CD14-positive monocyte (primary cell): ENCODE data around the gene EEFSEC. TPM values are rescaled to one million over a fixed set of nuclear protein-coding genes. Genes with fewer than 3 reads are reported as not detected.

ENCODE experiments used
- DNase-seq, 3 donors: peaks; one replicate each; pipeline ENCODE4 v3.0.0-alpha.2; 2011 to 2022
- H2AFZ ChIP-seq: 2 replicates; pipeline ENCODE4 v1.6.0; 2012; ENCODE audit warnings: mild to moderate bottlenecking, low read depth, low read length, inconsistent platforms; ENCODE audit not compliant: insufficient read depth, poor library complexity, severe bottlenecking
- H3K27ac ChIP-seq, 2 donors: 1 replicate in 1 of 2; 2 replicates in 1 of 2; pipeline ENCODE4 v1.5.1; 2012 to 2013; ENCODE audit warnings: low read length in 2 of 2, control low read depth in 1 of 2, inconsistent platforms in 1 of 2, low read depth in 1 of 2, mild to moderate bottlenecking in 1 of 2
- H3K27me3 ChIP-seq, 2 donors: one replicate each; pipeline versions ENCODE4 v1.6.0 to v1.6.1; 2011 to 2013; ENCODE audit warnings: low read length in 2 of 2; ENCODE audit not compliant: control insufficient read depth in 2 of 2, insufficient read depth in 2 of 2
- H3K36me3 ChIP-seq, 2 donors: replicated peaks in 1 of 2; 1 replicate in 1 of 2; 2 replicates in 1 of 2; pipeline versions ENCODE4 v1.5.1 to v1.6.1; 2012 to 2013; ENCODE audit warnings: low read length in 2 of 2, control low read depth in 1 of 2, inconsistent platforms in 1 of 2, mild to moderate bottlenecking in 1 of 2; ENCODE audit not compliant: insufficient read depth in 2 of 2, control insufficient read depth in 1 of 2
- H3K4me1 ChIP-seq, 2 donors: 1 replicate in 1 of 2; 2 replicates in 1 of 2; pipeline versions ENCODE4 v1.5.1 to v1.6.1; 2012 to 2013; ENCODE audit warnings: low read length in 2 of 2, control low read depth in 1 of 2, inconsistent platforms in 1 of 2, mild to moderate bottlenecking in 1 of 2, moderate library complexity in 1 of 2; ENCODE audit not compliant: insufficient read depth in 2 of 2, control insufficient read depth in 1 of 2
- H3K4me2 ChIP-seq: replicated peaks from 2 replicates; pipeline ENCODE3; 2012; ENCODE audit warnings: low read length, moderate library complexity, mild to moderate bottlenecking; ENCODE audit not compliant: poor library complexity, severe bottlenecking; ENCODE audit errors: extremely low read depth
- H3K4me3 ChIP-seq, 3 experiments: fragments of 200-600 bp in 1 of 3; sonication (generic) in 1 of 3; replicated peaks in 1 of 3; 1 replicate in 2 of 3; 2 replicates in 1 of 3; pipeline ENCODE4 v1.5.1; 2011 to 2013; ENCODE audit warnings: low read length in 3 of 3, mild to moderate bottlenecking in 3 of 3, control low read depth in 2 of 3, low read depth in 2 of 3, inconsistent platforms in 1 of 3, moderate library complexity in 1 of 3
- H3K79me2 ChIP-seq: 2 replicates; pipeline ENCODE4 v1.6.0; 2012; ENCODE audit warnings: mild to moderate bottlenecking, control low read depth, inconsistent platforms, low read length, moderate library complexity; ENCODE audit not compliant: insufficient read depth
- H3K9ac ChIP-seq: 2 replicates; pipeline ENCODE4 v1.6.0; 2017; ENCODE audit warnings: low read length, mild to moderate bottlenecking; ENCODE audit not compliant: insufficient read depth, poor library complexity, severe bottlenecking
- H3K9me3 ChIP-seq, 2 donors: replicated peaks in 1 of 2; 1 replicate in 1 of 2; 2 replicates in 1 of 2; pipeline versions ENCODE4 v1.5.1 to v1.6.1; 2012 to 2013; ENCODE audit warnings: low read length in 2 of 2, control low read depth in 1 of 2; ENCODE audit not compliant: control insufficient read depth in 1 of 2, insufficient read depth in 1 of 2
- H4K20me1 ChIP-seq: 2 replicates; pipeline ENCODE4 v1.6.0; 2012; ENCODE audit warnings: mild to moderate bottlenecking, low read length, control low read depth, moderate library complexity; ENCODE audit not compliant: insufficient read depth
- H3K27ac Mint-ChIP-seq, 7 donors: one replicate each; pipeline ENCODE4 v1.8.0; 2020; ENCODE audit warnings: mild to moderate bottlenecking in 7 of 7, mixed read lengths in 7 of 7, moderate library complexity in 6 of 7, inconsistent platforms in 2 of 7
- H3K27me3 Mint-ChIP-seq, 3 donors: one replicate each; pipeline ENCODE4 v1.8.0; 2021 to 2022; ENCODE audit warnings: low read depth in 3 of 3, mild to moderate bottlenecking in 3 of 3, mixed read lengths in 3 of 3, moderate library complexity in 3 of 3, inconsistent platforms in 1 of 3
- H3K36me3 Mint-ChIP-seq, 2 donors: one replicate each; pipeline ENCODE4 v1.8.0; 2020; ENCODE audit warnings: mixed read lengths in 2 of 2, inconsistent platforms in 1 of 2, mild to moderate bottlenecking in 1 of 2
- H3K4me1 Mint-ChIP-seq: one replicate; pipeline ENCODE4 v1.8.0; 2020; ENCODE audit warnings: mild to moderate bottlenecking, mixed read lengths
- H3K4me3 Mint-ChIP-seq, 2 donors: one replicate each; pipeline ENCODE4 v1.8.0; 2020; ENCODE audit warnings: mild to moderate bottlenecking in 2 of 2, mixed read lengths in 2 of 2, moderate library complexity in 1 of 2
- H3K9me3 Mint-ChIP-seq, 7 donors: one replicate each; pipeline ENCODE4 v1.8.0; 2020 to 2022; ENCODE audit warnings: mixed read lengths in 7 of 7, mild to moderate bottlenecking in 6 of 7, moderate library complexity in 6 of 7, inconsistent platforms in 2 of 7
- CTCF ChIP-seq: fragments of 200-600 bp; IDR thresholded peaks from one replicate; pipeline ENCODE4 v1.8.0; 2022; ENCODE audit warnings: antibody characterized with exemption, mild to moderate bottlenecking
- WGBS: methylation state at CpG from one replicate; pipeline ENCODE4 v1.1.5; 2013; ENCODE audit warnings: missing lambda C conversion rate; ENCODE audit not compliant: insufficient coverage; 5-methylcytosine and 5-hydroxymethylcytosine counted together
- intact Hi-C, 2 donors: fragments of 100-400 bp; cut with micrococcal nuclease; formaldehyde crosslinking; loops; one replicate each; pipeline versions ENCODE4 v1.15.0 to v1.15.1; 2023
- polyA plus RNA-seq, 3 donors: library from polyadenylated mRNA; depleted of rRNA in 1 of 3; unstranded in 2 of 3; stranded (reverse) in 1 of 3; fragments of 300-500 nt in 2 of 3; fragments of >200 nt in 1 of 3; fragmentation: Illumina TruSeq in 2 of 3; gene quantifications; 1 replicate in 2 of 3; 2 replicates in 1 of 3; pipeline ENCODE4 v1.2.3, GENCODE V29; 2012 to 2021

EEFSEC gene
- polyA plus RNA-seq, 3 donors: 13.3 to 14.9 (median 14.9) TPM

GRCh38 chr3:128173200-128173599 is 19.9 kb downstream of the EEFSEC start:
- intact Hi-C loops: no loop called here
- Histone ChIP-seq H3K9me3 (no peaks in the 10 kb centered on the region), H3K4me2 (no peak overlapping the region), H3K4me1 (peaks cover 42 to 43% of the 10 kb centered on the region in 2 donors), H4K20me1 (peaks cover 27% of the 10 kb centered on the region), H3K79me2 (peaks cover 45% of the 10 kb centered on the region), H3K27ac (no peak overlapping the region), H2AFZ (no peak overlapping the region), H3K27me3 (no peaks in the 10 kb centered on the region), H3K9ac (no peak overlapping the region), H3K36me3 (no peaks in the 10 kb centered on the region), H3K4me3 (no peak overlapping the region)
- 97% methylated on average over 6 of the region's 8 CpGs for WGBS
- Mint-ChIP-seq H3K9me3 (no peaks in the 10 kb centered on the region), H3K27me3 (peaks cover 0 to 1% (median 0%) of the 10 kb centered on the region in 3 donors), H3K36me3 (peaks cover 0 to 7% of the 10 kb centered on the region in 2 donors), H3K4me3 (no peak overlapping the region), H3K4me1 (peaks cover 59% of the 10 kb centered on the region), H3K27ac (peak overlapping the region in 1 of 7 donors; percentile 30)
- DNase-seq: no peak
- no peak for TF ChIP-seq CTCF

GRCh38 chr3:128173849-128174248 is 20.6 kb downstream of the EEFSEC start:
- no peaks in the 10 kb centered on the region for H3K36me3 ChIP-seq
- intact Hi-C loops: no loop called here
- peak overlapping the region; percentile 12 to 13 for H3K27ac ChIP-seq
- peaks cover 49% of the 10 kb centered on the region for H3K79me2 ChIP-seq
- Mint-ChIP-seq H3K4me1 (peaks cover 59% of the 10 kb centered on the region), H3K27me3 (peaks cover 0 to 1% (median 0%) of the 10 kb centered on the region in 3 donors), H3K4me3 (no peak overlapping the region), H3K27ac (peak overlapping the region in 4 of 7 donors; percentile 43 to 61 (median 54)), H3K36me3 (peaks cover 0 to 7% of the 10 kb centered on the region in 2 donors), H3K9me3 (no peaks in the 10 kb centered on the region)
- H3K4me1 ChIP-seq: peaks cover 39 to 43% of the 10 kb centered on the region in 2 donors
- DNase-seq: no peak
- H3K9me3 ChIP-seq: no peaks in the 10 kb centered on the region
- peaks cover 22% of the 10 kb centered on the region for H4K20me1 ChIP-seq
- TF ChIP-seq CTCF: no peak
- H3K4me3 ChIP-seq: no peak overlapping the region
- no peak overlapping the region for H3K9ac ChIP-seq
- no peak overlapping the region for H2AFZ ChIP-seq
- no peak overlapping the region for H3K4me2 ChIP-seq
- H3K27me3 ChIP-seq: no peaks in the 10 kb centered on the region
- WGBS: 55% methylated on average over 5 of the region's 7 CpGs
